GM12878 (cell line): ENCODE measurements around the gene VANGL2. TPM values are rescaled to one million over a fixed set of nuclear protein-coding genes. Genes with fewer than 3 reads are reported as not detected.

Experiments used
- ATAC-seq: fragments of 200-7000 bp; cut with Tn5 transposase; 3 replicates; pipeline ENCODE4 v1.9.1; 2020; ENCODE audit warnings: mild to moderate bottlenecking, moderate library complexity
- BruUV-seq: library from RNA; stranded (reverse); fragments of 400-500 nt; replicated peaks from 2 replicates; lab custom pipeline; 2021; lab: Mats Ljungman, UMichigan
- CTCF ChIA-PET: fragments of 300-600 bp; sonication (Branson Sonifier 250); formaldehyde crosslinking; extraction: SDS; loops from one replicate; lab custom pipeline; 2021; ENCODE audit warnings: inconsistent platforms; lab: Yijun Ruan, JAX
- POLR2A ChIA-PET: fragments of 350-600 bp; formaldehyde crosslinking; extraction: SDS; loops from one replicate; lab custom pipeline; 2021; ENCODE audit warnings: inconsistent platforms; lab: Charles Lee
- RAD21 ChIA-PET: fragments of 300-600 bp; sonication (Branson Sonifier 250); formaldehyde crosslinking; loops from one replicate; lab custom pipeline; 2023; ENCODE audit warnings: antibody characterized with exemption; ENCODE audit not compliant: unreplicated experiment; lab: Charles Lee
- SMC1A ChIA-PET: fragments of 300-600 bp; sonication (Branson Sonifier 250); formaldehyde crosslinking; loops from one replicate; lab custom pipeline; 2023; ENCODE audit not compliant: unreplicated experiment, uncharacterized antibody; lab: Charles Lee
- DNase-seq: peaks from one replicate; pipeline ENCODE4 v3.0.0-alpha.2; 2011; ENCODE audit warnings: low read depth, low spot score
- FAIRE-seq: peaks from 3 replicates; lab custom pipeline; 2011; peaks lifted over from hg19 to GRCh38; lab: Jason Lieb, UNC
- H2AFZ ChIP-seq: 2 replicates; pipeline ENCODE4 v1.6.0; 2011; ENCODE audit warnings: low read depth, low read length, control low read depth; ENCODE audit not compliant: control insufficient read depth
- H3K27ac ChIP-seq: 2 replicates; pipeline ENCODE4 v1.5.1; 2011; ENCODE audit warnings: control low read depth; ENCODE audit not compliant: control insufficient read depth, insufficient read depth
- H3K27me3 ChIP-seq, 2 experiments: replicated peaks in 1 of 2; 2 replicates each; pipeline versions ENCODE4 v1.6.0 to v1.6.1; 2011; ENCODE audit warnings: low read length in 1 of 2; ENCODE audit not compliant: control insufficient read depth in 2 of 2, insufficient read depth in 2 of 2
- H3K36me3 ChIP-seq, 2 experiments: 2 replicates each; pipeline ENCODE4 v1.5.1; 2011; ENCODE audit warnings: low read length in 1 of 2; ENCODE audit not compliant: control insufficient read depth in 2 of 2, insufficient read depth in 2 of 2
- H3K4me1 ChIP-seq: 2 replicates; pipeline ENCODE4 v1.6.1; 2011; ENCODE audit warnings: mild to moderate bottlenecking, low read length, moderate library complexity, mixed read lengths; ENCODE audit not compliant: control insufficient read depth, insufficient read depth
- H3K4me2 ChIP-seq: 2 replicates; pipeline ENCODE4 v1.6.0; 2011; ENCODE audit warnings: control low read depth; ENCODE audit not compliant: control insufficient read depth, insufficient read depth
- H3K4me3 ChIP-seq: fragments of 200-600 bp; sonication (generic); 2 replicates; pipeline ENCODE4 v1.5.1; 2016
- H3K79me2 ChIP-seq: 2 replicates; pipeline ENCODE4 v1.6.0; 2011; ENCODE audit warnings: low read length; ENCODE audit not compliant: control insufficient read depth, insufficient read depth
- H3K9ac ChIP-seq: 2 replicates; pipeline ENCODE4 v1.8.0; 2011; ENCODE audit warnings: low read length, control low read depth, mixed read lengths; ENCODE audit not compliant: control insufficient read depth, insufficient read depth
- H3K9me3 ChIP-seq: replicated peaks from 3 replicates; pipeline ENCODE4 v1.5.1; 2011; ENCODE audit warnings: mild to moderate bottlenecking, low read length; ENCODE audit not compliant: control insufficient read depth, insufficient read depth
- H4K20me1 ChIP-seq: 2 replicates; pipeline ENCODE4 v1.6.0; 2011; ENCODE audit not compliant: control insufficient read depth, insufficient read depth
- BCL3 ChIP-seq: IDR thresholded peaks from 2 replicates; pipeline ENCODE4 v1.6.1; 2011; ENCODE audit warnings: borderline replicate concordance, low read depth, mild to moderate bottlenecking, moderate library complexity, low read length; ENCODE audit not compliant: insufficient read depth, poor library complexity, severe bottlenecking
- FOS ChIP-seq: IDR thresholded peaks from 3 replicates; pipeline ENCODE4 v1.6.1; 2011; ENCODE audit warnings: borderline replicate concordance; ENCODE audit not compliant: insufficient read length; ENCODE audit errors: extremely low read depth
- HDAC2 ChIP-seq: fragments of 200-600 bp; sonication (generic); IDR thresholded peaks from 2 replicates; pipeline ENCODE4 v1.6.1; 2017
- HDGF ChIP-seq: fragments of 450-650 bp; IDR thresholded peaks from 2 replicates; pipeline ENCODE4 v1.6.1; 2016; ENCODE audit warnings: antibody characterized with exemption
- IKZF2 ChIP-seq, 2 experiments: fragments of 450-650 bp; IDR thresholded peaks; 2 replicates each; pipeline ENCODE4 v1.6.1; 2017; ENCODE audit warnings: mild to moderate bottlenecking in 2 of 2, moderate library complexity in 2 of 2
- MYC ChIP-seq: IDR thresholded peaks from 2 replicates; pipeline ENCODE4 v1.6.1; 2011; ENCODE audit warnings: mild to moderate bottlenecking, low read length, moderate library complexity, inconsistent platforms; ENCODE audit not compliant: insufficient read depth, insufficient replicate concordance, insufficient read length, severe bottlenecking
- NR2F1 ChIP-seq: fragments of 450-650 bp; conservative IDR thresholded peaks from 2 replicates; pipeline ENCODE4 v1.6.1; 2017; ENCODE audit warnings: mild to moderate bottlenecking
- SMARCA5 ChIP-seq: fragments of 450-650 bp; IDR thresholded peaks from 2 replicates; pipeline ENCODE4 v1.6.1; 2017; ENCODE audit warnings: mild to moderate bottlenecking
- STAT3 ChIP-seq: IDR thresholded peaks from 2 replicates; pipeline ENCODE4 v1.6.1; 2011; ENCODE audit warnings: low read depth, low read length, improper control_type of control experiment
- SUZ12 ChIP-seq: fragments of 200-600 bp; sonication (generic); IDR thresholded peaks from one replicate; pipeline ENCODE4 v1.6.1; 2018; ENCODE audit warnings: antibody characterized with exemption, mild to moderate bottlenecking; ENCODE audit not compliant: unreplicated experiment
- ZNF274 ChIP-seq: IDR thresholded peaks from one replicate; pipeline ENCODE4 v1.8.0; 2011; ENCODE audit not compliant: insufficient read length, insufficient read depth
- WGBS: methylation state at CpG from one replicate; pipeline ENCODE4 v1.1.6; 2016; ENCODE audit warnings: low lambda C conversion rate; ENCODE audit not compliant: insufficient replicate concordance, insufficient coverage; ENCODE audit errors: missing lambda C conversion rate; 5-methylcytosine and 5-hydroxymethylcytosine counted together
- in situ Hi-C: fragments of 300-500 bp; cut with MboI; formaldehyde crosslinking; loops from 9 replicates; pipeline ENCODE4 v1.14.3; 2018; ENCODE audit warnings: mixed read lengths
- intact Hi-C: fragments of 100-400 bp; cut with micrococcal nuclease; formaldehyde crosslinking; loops from one replicate; pipeline ENCODE4 v1.14.2; 2022; ENCODE audit not compliant: unreplicated experiment
- polyA plus RNA-seq, 11 experiments: library from polyadenylated mRNA; depleted of rRNA in 4 of 11; unstranded in 6 of 11; stranded (reverse) in 5 of 11; fragments of >200 nt; fragmentation: Nextera tagmentation in 4 of 11; fragmentation: Illumina TruSeq in 1 of 11; extraction: Ambion mirVana in 4 of 11; extraction: Trizol in 1 of 11; gene quantifications; 1 replicate in 1 of 11; 2 replicates in 10 of 11; pipeline versions ENCODE4 v1.2.1 to v1.2.3, GENCODE V29; 2011 to 2016; ENCODE audit warnings: inconsistent platforms in 2 of 11, missing spikeins in 2 of 11, low read depth in 1 of 11
- total RNA-seq, 4 experiments: library from RNA; depleted of rRNA in 3 of 4; stranded (reverse); fragments of >200 nt in 3 of 4; fragmentation: Illumina TruSeq in 1 of 4; extraction: Trizol in 1 of 4; gene quantifications; 2 replicates each; pipeline versions ENCODE4 v1.2.1 to v1.2.3, GENCODE V29; 2013 to 2021

Gene VANGL2
- total and polyA plus RNA-seq, 10 of the 15 experiments (the other 5 are each of a cell fraction or from before 2014, with no cell fraction given), result 0.10 to 5.0 (median 0.27) TPM

DNA sequence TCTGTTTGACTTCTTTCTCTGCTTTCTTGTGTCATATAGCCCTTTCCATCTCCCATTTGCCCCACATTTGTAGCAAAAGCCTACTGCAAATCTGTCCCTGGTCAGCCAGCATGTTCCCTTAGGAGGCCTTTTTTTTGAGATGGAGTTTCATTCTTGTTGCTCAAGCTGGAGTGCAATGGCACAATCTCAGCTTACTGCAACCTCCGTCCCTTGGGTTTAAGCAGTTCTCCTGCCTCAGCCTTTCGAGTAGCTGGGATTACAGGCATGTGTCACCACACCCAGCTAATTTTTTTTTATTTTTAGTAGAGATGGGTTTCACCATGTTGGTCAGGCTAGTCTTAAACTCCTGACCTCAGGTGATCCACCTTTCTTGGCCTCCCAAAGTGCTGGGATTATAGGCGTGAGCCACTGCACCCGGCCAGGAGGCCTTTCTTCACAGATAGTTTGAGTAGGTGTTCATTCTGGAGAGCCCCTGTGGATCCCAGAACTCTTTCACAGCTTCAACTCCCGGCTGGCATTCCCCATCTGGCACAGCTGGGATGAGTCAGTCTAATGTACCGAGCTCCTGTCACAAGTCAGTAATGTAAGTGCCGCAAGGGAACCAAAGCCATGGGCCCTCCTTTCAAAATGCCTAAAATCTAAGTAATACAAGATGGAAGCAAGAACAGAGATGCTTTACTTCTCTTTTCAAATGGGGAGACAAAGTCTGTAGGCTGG lies 42.9 kb upstream of the VANGL2 start:
- in situ Hi-C loops (no loop called here), intact Hi-C loops (no loop called here)
- H3K9me3 ChIP-seq, result no peaks in the 10 kb centered on the region
- CTCF ChIA-PET, result interaction anchor here (0.8 to 1.6 kb wide), 5 partner anchors 9 to 164 kb away, joined by 3 to 6 read pairs (median 4); no protein-coding TSS in a partner anchor
- POLR2A ChIA-PET, result interaction anchor here (0.6 to 1.4 kb wide), 3 partner anchors 11 to 20 kb away, joined by 3 to 4 read pairs (median 3); no protein-coding TSS in a partner anchor
- RAD21 ChIA-PET, result no interaction called here
- no peaks in the 10 kb centered on the region; the same call in 1 of the 2 replicates for H3K79me2 ChIP-seq
- no peaks in the 10 kb centered on the region for H3K4me1 ChIP-seq
- H3K4me3 ChIP-seq, result no peak overlapping the region
- DNase-seq, result no peak
- FAIRE-seq, result no peak
- no peak overlapping the region for H3K4me2 ChIP-seq
- TF ChIP-seq HDAC2 (no peak), FOS (no peak), SUZ12 (no peak), HDGF (no peak), BCL3 (no peak), MYC (no peak), ZNF274 (no peak), IKZF2 (IDR thresholded peaks at IDR 0.05) (no peak), STAT3 (no peak), SMARCA5 (no peak), NR2F1 (no peak)
- WGBS, result 93% methylated on average over 7 of the region's 7 CpGs
- no peak for ATAC-seq
- H3K9ac ChIP-seq, result no peak overlapping the region
- SMC1A ChIA-PET, result no interaction called here
- no peaks in the 10 kb centered on the region for H4K20me1 ChIP-seq
- H3K36me3 ChIP-seq, result peaks cover 28 to 45% of the 10 kb centered on the region in 2 experiments
- H2AFZ ChIP-seq, result no peak overlapping the region
- no peak overlapping the region for H3K27ac ChIP-seq
- H3K27me3 ChIP-seq, result no peaks in the 10 kb centered on the region
- no TSS peak for BruUV-seq
